Measurements from ENCODE around the gene ADAM11.
"Not testable (repeated sequence)": the region's sequence is repeated elsewhere in the genome, so short reads cannot be mapped to it uniquely, and the experiment has no call there.

ADAM11 gene

GRCh38 chr17:44741316-44741715 lies 17.5 kb upstream of the ADAM11 start:
- Histone ChIP-seq H3K27me3 (ENCODE audit: low read length) (no peaks in the 10 kb centered on the region), H3K9me2 (replicated peaks; ENCODE audit: insufficient read depth, low read length) (no peaks in the 10 kb centered on the region), H3K4me3 (ENCODE audit: insufficient read depth, low read length, poor library complexity, severe bottlenecking) (no peak overlapping the region), H3K27ac (ENCODE audit: low read depth, low read length) (no peak overlapping the region), H2AFZ (ENCODE audit: low read depth, low read length, severe bottlenecking) (no peak overlapping the region), H3K36me3 (ENCODE audit: low read length) (no peaks in the 10 kb centered on the region; the same call in 1 of the 2 replicates), H4K20me1 (ENCODE audit: low read depth, low read length) (no peaks in the 10 kb centered on the region), H3K9me3 (ENCODE audit: insufficient read depth, low read length) (no peaks in the 10 kb centered on the region), H3K4me2 (ENCODE audit: low read depth, low read length, poor library complexity, severe bottlenecking) (no peak overlapping the region), H3K79me2 (ENCODE audit: insufficient read depth, low read length) (no peaks in the 10 kb centered on the region), H3F3A (ENCODE audit: insufficient read depth) (no peaks in the 10 kb centered on the region), H3K9ac (ENCODE audit: low read length) (no peak overlapping the region)
- TF ChIP-seq EZH2phosphoT487 (conservative IDR thresholded peaks at IDR 0.05; ENCODE audit: low read length) = no peak
- TF ChIP-seq CTCF (IDR thresholded peaks at IDR 0.05; ENCODE audit: insufficient read depth, low read length, poor library complexity, severe bottlenecking) = no peak

- Histone ChIP-seq H3F3A (ENCODE audit: insufficient read depth) (no peaks in the 10 kb centered on the region), H3K9ac (ENCODE audit: low read length) (no peak overlapping the region), H3K27ac (ENCODE audit: low read depth, low read length) (no peak overlapping the region), H3K4me2 (ENCODE audit: low read depth, low read length, poor library complexity, severe bottlenecking) (no peak overlapping the region), H3K27me3 (ENCODE audit: low read length) (no peaks in the 10 kb centered on the region), H3K4me3 (ENCODE audit: insufficient read depth, low read length, poor library complexity, severe bottlenecking) (no peak overlapping the region), H3K36me3 (ENCODE audit: low read length) (no peaks in the 10 kb centered on the region; the same call in 1 of the 2 replicates), H3K9me3 (ENCODE audit: insufficient read depth, low read length) (no peaks in the 10 kb centered on the region), H4K20me1 (ENCODE audit: low read depth, low read length) (no peaks in the 10 kb centered on the region), H3K79me2 (ENCODE audit: insufficient read depth, low read length) (no peaks in the 10 kb centered on the region), H2AFZ (ENCODE audit: low read depth, low read length, severe bottlenecking) (no peak overlapping the region), H3K9me2 (replicated peaks; ENCODE audit: insufficient read depth, low read length) (no peaks in the 10 kb centered on the region)
- no peak for TF ChIP-seq EZH2phosphoT487 (conservative IDR thresholded peaks at IDR 0.05; ENCODE audit: low read length)
Observed at GRCh38 chr17:44745301-44745700, 13.5 kb upstream of the ADAM11 start.

DNA sequence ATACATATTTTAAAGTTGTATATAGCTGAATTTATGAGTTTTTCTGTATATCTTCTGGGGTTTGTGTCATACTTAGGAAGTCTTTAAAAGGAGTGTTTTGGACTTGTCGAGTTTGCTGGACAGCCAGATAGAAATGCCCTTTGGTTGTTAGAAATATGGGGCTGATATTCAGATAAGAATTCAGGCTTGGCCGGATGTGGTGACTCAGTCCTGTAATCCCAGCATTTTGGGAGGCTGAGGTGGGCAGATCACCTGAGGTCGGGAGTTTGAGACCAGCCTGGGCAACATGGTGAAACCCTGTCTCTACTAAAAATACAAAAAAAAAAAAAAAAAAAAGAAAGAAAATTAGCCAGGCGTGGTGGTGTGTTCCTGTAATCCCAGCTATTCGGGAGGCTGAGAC lies 13.1 kb upstream of the ADAM11 start:
- not testable (repeated sequence) for H3K27ac ChIP-seq (ENCODE audit: low read depth, low read length); H3K79me2 ChIP-seq (ENCODE audit: insufficient read depth, low read length); H3K27me3 ChIP-seq (ENCODE audit: low read length); H3K4me2 ChIP-seq (ENCODE audit: low read depth, low read length, poor library complexity, severe bottlenecking); H3K36me3 ChIP-seq (ENCODE audit: low read length); H2AFZ ChIP-seq (ENCODE audit: low read depth, low read length, severe bottlenecking); H3K9me2 ChIP-seq (replicated peaks; ENCODE audit: insufficient read depth, low read length); H4K20me1 ChIP-seq (ENCODE audit: low read depth, low read length); H3F3A ChIP-seq (ENCODE audit: insufficient read depth); H3K9ac ChIP-seq (ENCODE audit: low read length); H3K9me3 ChIP-seq (ENCODE audit: insufficient read depth, low read length); H3K4me3 ChIP-seq (ENCODE audit: insufficient read depth, low read length, poor library complexity, severe bottlenecking)

- H3K9me3 ChIP-seq (ENCODE audit: insufficient read depth, low read length) = no peaks in the 10 kb centered on the region
- no peak overlapping the region for H2AFZ ChIP-seq (ENCODE audit: low read depth, low read length, severe bottlenecking)
- H3F3A ChIP-seq (ENCODE audit: insufficient read depth) = no peaks in the 10 kb centered on the region
- no peak overlapping the region for H3K27ac ChIP-seq (ENCODE audit: low read depth, low read length)
- H3K9ac ChIP-seq (ENCODE audit: low read length) = no peak overlapping the region
- no peaks in the 10 kb centered on the region for H3K79me2 ChIP-seq (ENCODE audit: insufficient read depth, low read length)
- H4K20me1 ChIP-seq (ENCODE audit: low read depth, low read length) = no peaks in the 10 kb centered on the region
- H3K27me3 ChIP-seq (ENCODE audit: low read length) = no peaks in the 10 kb centered on the region
- no peak overlapping the region for H3K4me3 ChIP-seq (ENCODE audit: insufficient read depth, low read length, poor library complexity, severe bottlenecking)
- no peak overlapping the region for H3K4me2 ChIP-seq (ENCODE audit: low read depth, low read length, poor library complexity, severe bottlenecking)
- TF ChIP-seq CTCF (IDR thresholded peaks at IDR 0.05; ENCODE audit: insufficient read depth, low read length, poor library complexity, severe bottlenecking) (no peak), EZH2phosphoT487 (conservative IDR thresholded peaks at IDR 0.05; ENCODE audit: low read length) (no peak)
- H3K9me2 ChIP-seq (replicated peaks; ENCODE audit: insufficient read depth, low read length) = no peaks in the 10 kb centered on the region
- no peaks in the 10 kb centered on the region; the same call in 1 of the 2 replicates for H3K36me3 ChIP-seq (ENCODE audit: low read length)
Observed at GRCh38 chr17:44747566-44747965, 11.2 kb upstream of the ADAM11 start.
